Esophagus muscularis mucosa (tissue), 4 donors: ENCODE data around the gene ZBTB4. TPM values are rescaled to one million over a fixed set of nuclear protein-coding genes. Genes with fewer than 3 reads are reported as not detected.

Experiments
- DNase-seq: peaks from one replicate; pipeline ENCODE4 v3.0.0-alpha.2; 2017; ENCODE audit errors: extremely low spot score
- H3K27ac ChIP-seq, 4 donors: fragments of 200-600 bp; sonication (generic); replicated peaks in 1 of 4; 1 replicate in 3 of 4; 2 replicates in 1 of 4; pipeline ENCODE4 v1.5.1; 2016 to 2019; ENCODE audit warnings: mild to moderate bottlenecking in 1 of 4
- H3K27me3 ChIP-seq, 4 donors: fragments of 200-600 bp; sonication (generic); one replicate each; pipeline versions ENCODE4 v1.5.1 to v1.6.0; 2016 to 2019
- H3K36me3 ChIP-seq, 4 donors: fragments of 200-600 bp; sonication (generic); one replicate each; pipeline ENCODE4 v1.5.1; 2016 to 2019
- H3K4me1 ChIP-seq, 4 donors: fragments of 200-600 bp; sonication (generic); one replicate each; pipeline ENCODE4 v1.5.1; 2016 to 2019
- H3K4me3 ChIP-seq, 4 donors: fragments of 200-600 bp; sonication (generic); 1 replicate in 2 of 4; 2 replicates in 2 of 4; pipeline ENCODE4 v1.5.1; 2016 to 2019; ENCODE audit warnings: mild to moderate bottlenecking in 4 of 4, moderate library complexity in 1 of 4
- H3K9me3 ChIP-seq, 4 donors: fragments of 200-600 bp; sonication (generic); 1 replicate in 3 of 4; 2 replicates in 1 of 4; pipeline ENCODE4 v1.5.1; 2016 to 2019
- CTCF ChIP-seq, 3 experiments: fragments of 200-600 bp in 2 of 3; fragments of 450-650 bp in 1 of 3; sonication (generic) in 2 of 3; IDR thresholded peaks; one replicate each; pipeline ENCODE4 v1.5.1; 2017 to 2019; ENCODE audit warnings: antibody characterized with exemption in 3 of 3, mild to moderate bottlenecking in 2 of 3, moderate library complexity in 1 of 3
- EP300 ChIP-seq: sonication (generic); formaldehyde crosslinking; IDR thresholded peaks from one replicate; pipeline ENCODE4 v1.6.1; 2017; ENCODE audit warnings: antibody characterized with exemption
- POLR2A ChIP-seq: fragments of 450-650 bp; IDR thresholded peaks from one replicate; pipeline ENCODE4 v1.6.1; 2017; ENCODE audit warnings: antibody characterized with exemption, moderate library complexity, mild to moderate bottlenecking, low read depth
- POLR2AphosphoS5 ChIP-seq, 2 donors: sonication (generic); formaldehyde crosslinking; IDR thresholded peaks; one replicate each; pipeline ENCODE4 v1.6.1; 2017; ENCODE audit warnings: antibody characterized with exemption in 2 of 2
- WGBS: methylation state at CpG from one replicate; pipeline ENCODE4 v1.1.5; 2018; 5-methylcytosine and 5-hydroxymethylcytosine counted together
- intact Hi-C: fragments of 100-400 bp; cut with DNase I; formaldehyde crosslinking; loops from one replicate; pipeline ENCODE4 v1.15.1; 2023
- total RNA-seq, 4 donors: library from RNA; depleted of rRNA; stranded (reverse); fragments of >200 nt; gene quantifications; one replicate each; pipeline versions ENCODE4 v1.1.0 to v1.2.1, GENCODE V29; 2016

Gene ZBTB4
- total RNA-seq, 4 donors from 2014 or later = 57.5 to 113 (median 87.7) TPM

- intact Hi-C loops = no loop called here
- Histone ChIP-seq H3K36me3 (no peaks in the 10 kb centered on the region), H3K4me1 (peaks cover 20 to 27% (median 27%) of the 10 kb centered on the region in 4 donors), H3K27ac (no peak overlapping the region), H3K9me3 (no peaks in the 10 kb centered on the region), H3K4me3 (no peak overlapping the region), H3K27me3 (peaks cover 0 to 46% (median under 1%) of the 10 kb centered on the region in 4 donors)
- TF ChIP-seq CTCF (IDR thresholded peaks at IDR 0.05) = no peak
- TF ChIP-seq POLR2AphosphoS5 (IDR thresholded peaks at IDR 0.05) = no peak
- no peak for TF ChIP-seq EP300
- TF ChIP-seq POLR2A = no peak
- DNase-seq = no peak
- 96% methylated on average over 7 of the region's 11 CpGs for WGBS
Observed at GRCh38 chr17:7432296-7432695, 47.1 kb downstream of the ZBTB4 start.

GRCh38 chr17:7431231-7431630 lies 48.2 kb downstream of the ZBTB4 start:
- no peak for DNase-seq
- H3K9me3 ChIP-seq = no peaks in the 10 kb centered on the region
- H3K36me3 ChIP-seq = no peaks in the 10 kb centered on the region
- intact Hi-C loops = no loop called here
- H3K27me3 ChIP-seq = peaks cover 0 to 36% (median 0%) of the 10 kb centered on the region in 4 donors
- WGBS = 73% methylated on average over 1 of the region's 1 CpG
- TF ChIP-seq CTCF (IDR thresholded peaks at IDR 0.05) = no peak
- no peak for TF ChIP-seq EP300
- TF ChIP-seq POLR2A = no peak
- TF ChIP-seq POLR2AphosphoS5 (IDR thresholded peaks at IDR 0.05) = no peak
- no peak overlapping the region for H3K27ac ChIP-seq
- H3K4me1 ChIP-seq = peaks cover 10 to 16% (median 16%) of the 10 kb centered on the region in 4 donors
- no peak overlapping the region for H3K4me3 ChIP-seq

- TF ChIP-seq CTCF (IDR thresholded peaks at IDR 0.05) (no peak), POLR2A (no peak), POLR2AphosphoS5 (IDR thresholded peaks at IDR 0.05) (no peak), EP300 (no peak)
- Histone ChIP-seq H3K36me3 (no peaks in the 10 kb centered on the region), H3K27ac (no peak overlapping the region), H3K4me1 (peaks cover 0 to 1% (median under 1%) of the 10 kb centered on the region in 4 donors), H3K27me3 (peaks cover 0 to 22% (median 0%) of the 10 kb centered on the region in 4 donors), H3K4me3 (no peak overlapping the region), H3K9me3 (no peaks in the 10 kb centered on the region)
- WGBS = 93% methylated on average over 8 of the region's 10 CpGs
- DNase-seq = no peak
- intact Hi-C loops = no loop called here
Observed at GRCh38 chr17:7429722-7430121, 49.7 kb downstream of the ZBTB4 start.

- DNase-seq = no peak
- H3K4me1 ChIP-seq = no peaks in the 10 kb centered on the region
- no peak within 1 kb of the TSS for H3K27ac ChIP-seq
- no peak for TF ChIP-seq EP300
- TF ChIP-seq POLR2AphosphoS5 (IDR thresholded peaks at IDR 0.05) = no peak
- no peak for TF ChIP-seq POLR2A
- no peak for TF ChIP-seq CTCF (IDR thresholded peaks at IDR 0.05)
- no peaks in the 10 kb centered on the region for H3K36me3 ChIP-seq
- intact Hi-C loops = no loop called here
- 74% methylated on average over 3 of the region's 5 CpGs for WGBS
- no peaks in the 10 kb centered on the region for H3K9me3 ChIP-seq
- H3K4me3 ChIP-seq = no peak within 1 kb of the TSS
- H3K27me3 ChIP-seq = peaks cover 0 to 12% (median 0%) of the 10 kb centered on the region in 4 donors
Observed at GRCh38 chr17:7428557-7428956, 50.9 kb downstream of the ZBTB4 start, which contains the start of gene SPEM3. SPEM3 (plus strand) TSS chr17:7428857; CDS start chr17:7428903, 46 bp downstream.

GRCh38 chr17:7427549-7427948 lies 51.9 kb downstream of the ZBTB4 start:
- 83% methylated on average over 5 of the region's 7 CpGs for WGBS
- no peaks in the 10 kb centered on the region for H3K9me3 ChIP-seq
- intact Hi-C loops = no loop called here
- no peak overlapping the region for H3K4me3 ChIP-seq
- H3K36me3 ChIP-seq = no peaks in the 10 kb centered on the region
- no peak for DNase-seq
- no peak overlapping the region for H3K27ac ChIP-seq
- H3K27me3 ChIP-seq = peaks cover 0 to 8% (median 0%) of the 10 kb centered on the region in 4 donors
- H3K4me1 ChIP-seq = no peaks in the 10 kb centered on the region
- TF ChIP-seq EP300 (no peak), POLR2AphosphoS5 (IDR thresholded peaks at IDR 0.05) (no peak), POLR2A (no peak), CTCF (IDR thresholded peaks at IDR 0.05) (no peak)
